GM21447 (cell line): Measurements from ENCODE around the gene GALNT18.

ENCODE experiments used
- ATAC-seq: cut with Tn5 transposase; IDR thresholded peaks from one replicate; pipeline ENCODE4 v1.9.1; 2021; ENCODE audit not compliant: unreplicated experiment

GALNT18 gene

DNA sequence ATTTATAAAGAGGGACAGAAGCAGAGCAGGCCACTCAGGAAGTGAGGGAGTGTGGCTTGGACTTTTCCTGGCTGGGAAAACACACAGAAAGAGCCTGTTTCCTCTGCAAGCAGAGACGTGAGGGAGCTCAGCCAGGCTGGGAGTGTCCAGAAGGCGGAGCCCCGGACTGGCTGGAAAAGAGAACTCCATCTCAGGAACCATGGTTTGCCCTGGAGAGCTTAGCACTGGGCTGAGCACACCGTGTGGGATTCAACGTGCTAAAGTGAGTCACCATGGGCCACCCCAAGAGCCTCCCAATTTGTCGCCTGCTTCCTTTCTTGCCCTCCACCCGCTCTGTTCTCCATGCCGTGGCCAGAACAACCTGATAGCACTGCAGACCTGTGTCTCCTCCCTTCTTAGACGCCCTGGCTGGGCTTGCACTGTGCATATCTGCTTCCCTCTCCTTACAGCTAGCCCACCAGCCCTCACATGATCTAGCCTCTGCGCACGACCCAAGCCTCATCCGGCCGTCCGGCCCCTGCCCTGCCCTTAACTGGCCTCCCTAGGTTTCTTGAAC is 51.8 kb downstream of the GALNT18 start:
- no peak for ATAC-seq

DNA sequence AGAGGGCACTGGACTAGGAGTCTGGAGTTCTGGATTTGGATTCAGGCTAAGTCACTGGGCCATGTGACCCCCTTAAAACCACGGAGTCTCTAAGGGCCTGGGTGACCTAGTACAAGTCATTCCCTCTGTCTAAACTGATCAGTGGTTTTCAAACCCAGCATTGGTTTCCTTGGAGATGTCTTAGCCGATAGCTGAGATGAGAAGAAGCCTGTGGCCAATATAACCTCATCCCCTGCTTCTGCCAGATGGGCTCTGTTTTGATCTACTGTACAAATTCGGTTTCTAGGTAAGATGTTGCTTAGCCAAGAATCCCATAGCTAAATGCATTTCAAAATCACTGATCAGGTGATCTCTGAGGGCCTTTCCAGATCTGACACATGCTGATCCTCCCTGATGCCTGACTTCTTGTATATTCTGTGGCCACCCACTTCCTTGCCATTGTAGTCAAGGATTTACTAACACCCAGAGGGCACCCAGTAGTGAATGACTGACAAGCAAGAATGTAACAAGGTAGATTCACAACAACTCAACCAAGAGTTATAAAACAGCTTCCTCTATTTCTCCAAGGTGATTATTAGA is 53.1 kb downstream of the GALNT18 start:
- no peak for ATAC-seq

DNA sequence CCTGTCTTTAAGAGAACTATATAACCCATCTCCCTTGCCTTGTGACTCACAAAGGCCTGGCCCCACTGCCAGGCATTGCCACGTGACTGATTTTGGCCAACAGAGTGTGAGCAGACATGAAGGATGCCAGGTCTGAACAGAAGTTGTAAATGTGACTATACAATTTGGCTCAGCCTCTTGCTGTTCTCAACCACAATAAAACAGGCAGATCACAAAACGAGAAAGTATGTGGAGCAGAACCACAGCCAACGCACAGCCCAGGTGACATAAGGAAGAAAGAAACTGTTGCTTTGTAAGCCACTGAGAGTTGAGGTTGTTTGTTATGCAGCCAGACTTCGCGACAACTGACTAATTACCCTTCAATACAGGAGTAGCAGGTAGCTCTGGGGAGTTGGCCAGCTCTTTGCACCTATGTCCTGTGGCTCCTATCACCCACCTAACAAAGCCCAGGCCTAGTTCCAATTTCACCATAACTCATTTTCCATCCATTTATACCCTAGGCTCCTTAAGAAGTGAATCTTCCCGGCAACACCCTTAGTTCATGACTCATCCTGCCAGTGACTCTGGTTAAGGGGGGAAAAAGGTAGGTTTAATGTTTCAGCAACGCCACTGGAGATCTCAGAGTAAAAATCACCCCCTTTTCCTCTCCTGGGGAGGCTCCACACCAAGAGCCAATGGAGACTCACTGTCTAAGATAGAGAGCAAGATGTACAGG is 53.7 kb downstream of the GALNT18 start:
- no peak for ATAC-seq

DNA sequence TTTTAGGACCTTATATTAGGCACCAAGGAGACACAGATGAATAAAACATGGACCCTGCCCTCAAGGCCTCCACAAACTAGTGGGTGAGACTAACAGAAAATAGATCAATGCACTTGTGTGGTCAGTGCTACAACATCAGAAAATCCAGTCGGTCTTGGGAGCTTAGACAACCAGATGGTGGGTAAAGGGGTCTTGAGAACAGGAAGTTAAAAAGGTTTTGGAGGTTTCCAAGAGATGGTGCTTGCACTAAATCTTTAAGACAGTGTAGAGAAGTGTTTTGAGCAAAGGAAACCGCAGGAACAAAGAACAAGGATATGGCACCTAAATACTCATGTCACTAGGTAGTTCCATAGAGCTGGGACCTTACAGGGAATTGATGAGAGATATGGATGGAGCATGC is 56.2 kb downstream of the GALNT18 start:
- no peak for ATAC-seq

DNA sequence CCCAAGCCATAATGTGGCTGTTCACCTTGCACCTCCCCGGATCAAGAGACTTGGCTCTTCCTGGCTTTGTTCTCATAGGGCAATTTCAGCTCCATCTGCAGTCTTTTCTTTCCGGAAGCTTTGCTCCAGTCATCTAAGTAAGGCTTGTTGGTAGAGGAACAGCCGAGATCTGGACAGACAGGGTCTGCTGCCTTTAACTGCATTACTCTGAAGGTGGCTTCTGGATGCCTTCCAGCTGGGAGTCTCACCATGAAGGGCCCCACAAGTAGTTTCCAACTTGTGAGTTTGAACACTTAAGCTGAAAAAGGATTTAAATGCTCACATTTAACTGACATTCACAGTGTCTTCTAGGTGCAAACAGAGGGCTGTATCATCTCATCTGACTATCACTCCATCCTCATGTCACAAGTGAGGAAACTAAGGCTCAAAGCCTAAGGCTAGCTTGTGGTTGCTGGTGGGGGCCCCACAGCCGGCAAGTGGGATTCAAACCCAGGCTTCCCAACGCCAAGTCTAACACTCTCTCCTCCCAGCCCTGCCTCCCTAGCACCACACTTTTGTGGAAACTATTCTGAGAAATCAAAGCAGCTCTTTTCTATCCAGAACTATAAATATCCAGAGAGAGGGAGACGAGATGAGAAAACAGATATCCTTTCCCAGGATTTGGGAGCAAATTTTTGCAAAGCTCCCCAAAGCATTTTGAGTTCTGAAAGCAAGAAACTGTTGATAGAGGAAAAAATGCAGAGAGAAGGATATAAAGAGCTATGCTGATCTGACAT is 58.4 kb downstream of the GALNT18 start:
- ATAC-seq: no peak

DNA sequence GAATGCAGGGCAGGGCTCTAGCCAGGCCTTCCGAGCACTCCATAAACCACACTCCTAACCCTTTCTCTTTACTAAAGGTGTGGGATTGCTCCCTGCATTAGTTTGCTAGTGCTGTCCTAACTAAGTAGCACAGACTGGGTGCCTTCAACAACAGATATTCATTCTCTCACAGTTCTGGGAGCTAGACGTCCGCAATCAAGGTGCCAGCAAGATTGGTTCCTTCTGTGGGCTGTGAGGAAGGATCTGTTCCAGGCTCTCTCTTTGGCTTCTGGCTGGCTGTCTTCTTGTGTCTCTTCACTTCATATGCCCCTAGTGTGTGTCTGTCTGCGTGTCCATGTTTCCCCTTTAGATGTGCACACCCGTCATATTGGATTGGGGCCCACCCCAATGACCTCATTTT is 59.8 kb downstream of the GALNT18 start:
- no peak for ATAC-seq

DNA sequence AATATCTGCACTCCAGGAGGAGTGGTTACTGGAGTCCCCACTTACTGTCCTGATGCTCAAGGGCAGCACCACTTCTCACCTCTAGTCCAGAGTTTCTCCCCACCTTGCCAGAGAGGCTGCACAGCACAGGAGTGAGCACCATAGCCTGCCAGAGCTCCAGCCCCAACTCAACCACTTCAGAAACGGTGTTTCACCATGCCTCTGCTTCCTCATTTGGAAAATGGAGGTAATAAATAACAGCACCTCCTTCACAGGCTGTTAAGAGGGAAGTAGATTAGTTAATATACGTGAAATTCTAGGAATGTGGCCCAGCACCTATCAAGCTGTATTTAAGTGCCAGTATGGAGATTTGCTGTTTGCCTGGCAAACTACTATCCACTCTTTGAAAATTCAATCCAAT is 63.0 kb downstream of the GALNT18 start:
- no peak for ATAC-seq

DNA sequence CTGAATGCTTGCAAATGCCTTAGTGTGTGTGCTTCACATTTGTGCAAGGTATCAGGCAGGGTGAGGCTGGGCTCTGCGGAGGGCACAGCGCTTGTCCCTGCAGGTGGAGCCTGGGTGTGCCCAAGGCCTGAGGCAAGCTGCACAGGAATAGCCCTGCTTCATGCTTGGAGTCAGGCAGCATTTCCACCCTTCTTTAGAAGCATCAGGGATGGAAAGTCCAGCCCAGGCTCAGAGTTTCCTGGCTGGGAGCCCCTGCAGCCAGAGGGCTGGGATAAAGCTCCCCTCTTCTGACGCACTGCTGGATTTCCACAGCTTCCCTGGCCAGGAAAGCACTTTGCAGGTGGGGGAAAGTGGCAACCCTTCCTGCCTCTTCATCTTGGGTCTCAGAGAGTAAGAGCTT is 63.4 kb downstream of the GALNT18 start:
- ATAC-seq: no peak

DNA sequence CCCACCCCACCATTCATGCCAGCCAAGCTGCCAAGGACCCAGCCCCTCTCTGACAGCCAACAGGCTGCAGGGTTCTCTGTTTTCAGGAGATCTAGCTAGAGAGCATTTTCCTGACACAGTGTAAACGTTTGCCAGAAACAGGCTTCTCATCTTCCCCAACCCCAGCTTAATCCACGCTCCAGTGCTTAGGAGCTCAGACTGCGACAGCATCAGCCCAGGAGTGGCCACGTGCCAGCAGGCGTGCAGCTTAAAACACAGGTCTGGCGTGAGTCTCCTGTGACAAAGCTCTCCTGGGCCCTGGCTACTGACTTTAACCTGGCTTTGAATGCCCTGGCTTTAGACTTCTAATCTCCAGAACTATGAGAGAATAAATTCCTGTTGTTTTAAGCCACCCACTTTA is 66.6 kb downstream of the GALNT18 start:
- ATAC-seq: no peak

DNA sequence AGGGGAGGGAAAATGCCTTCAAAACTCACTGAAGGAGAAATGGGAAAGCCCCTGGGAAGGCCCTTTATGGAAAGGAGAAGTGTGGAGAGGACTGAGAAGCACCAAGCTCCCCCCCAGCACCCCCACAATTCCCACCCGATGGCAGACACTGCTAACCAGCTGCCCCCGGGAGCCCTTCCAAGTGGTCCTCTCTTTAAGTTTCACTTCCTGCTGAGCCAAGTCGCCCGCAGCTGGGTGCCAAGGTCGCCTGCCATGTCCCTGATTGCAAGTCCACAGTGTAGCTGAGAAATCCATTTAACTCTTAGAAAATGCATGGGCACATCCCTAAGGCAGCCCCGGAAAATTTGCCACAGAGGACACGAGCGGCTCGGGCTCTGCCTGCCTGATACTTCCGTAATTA is 68.2 kb downstream of the GALNT18 start:
- no peak for ATAC-seq

DNA sequence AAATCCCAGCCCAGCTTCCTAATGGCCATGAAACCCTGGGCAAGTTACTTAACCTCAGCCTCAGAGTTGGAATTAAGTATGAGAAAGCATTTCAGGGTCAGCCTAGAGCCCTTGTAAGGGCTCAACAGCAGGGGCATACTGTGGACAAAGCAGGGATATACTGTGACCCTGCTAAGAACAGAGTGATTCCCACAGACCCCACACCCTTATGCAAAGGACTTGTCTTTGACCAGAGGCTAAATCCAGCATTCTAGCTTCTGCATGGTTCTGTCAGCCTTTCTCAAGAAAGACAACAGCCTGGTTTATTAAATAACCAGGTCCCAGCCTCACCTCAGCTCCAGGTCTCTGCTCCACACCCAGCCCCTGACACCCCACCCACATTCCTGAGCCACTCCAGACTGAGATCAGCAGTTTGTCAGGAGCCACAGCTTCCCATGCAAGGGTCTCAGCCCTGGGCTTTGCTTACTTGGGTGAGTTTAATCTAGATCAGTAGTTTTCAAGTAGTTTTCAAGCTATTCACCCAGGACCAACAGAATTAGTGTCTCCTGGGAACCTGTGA is 69.2 kb downstream of the GALNT18 start:
- no peak for ATAC-seq

DNA sequence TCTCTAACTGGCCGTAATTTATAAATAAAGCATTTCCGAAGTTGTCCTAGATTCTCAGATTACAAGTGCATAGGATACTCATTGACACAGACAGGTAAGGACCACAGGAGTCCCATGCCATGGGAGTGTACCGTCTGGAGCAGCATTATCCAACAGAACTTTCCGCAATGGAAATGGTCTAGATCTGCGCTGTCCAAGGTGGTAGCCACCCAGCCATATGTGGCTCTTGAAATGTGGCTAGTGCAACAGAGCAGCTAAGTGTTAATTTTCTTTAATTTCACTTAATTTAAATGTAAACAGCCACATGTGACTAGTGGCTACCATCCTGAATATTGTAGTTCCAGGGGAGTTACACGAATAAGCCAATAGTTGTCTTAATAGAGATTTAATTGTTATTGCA is 71.3 kb downstream of the GALNT18 start:
- no peak for ATAC-seq

DNA sequence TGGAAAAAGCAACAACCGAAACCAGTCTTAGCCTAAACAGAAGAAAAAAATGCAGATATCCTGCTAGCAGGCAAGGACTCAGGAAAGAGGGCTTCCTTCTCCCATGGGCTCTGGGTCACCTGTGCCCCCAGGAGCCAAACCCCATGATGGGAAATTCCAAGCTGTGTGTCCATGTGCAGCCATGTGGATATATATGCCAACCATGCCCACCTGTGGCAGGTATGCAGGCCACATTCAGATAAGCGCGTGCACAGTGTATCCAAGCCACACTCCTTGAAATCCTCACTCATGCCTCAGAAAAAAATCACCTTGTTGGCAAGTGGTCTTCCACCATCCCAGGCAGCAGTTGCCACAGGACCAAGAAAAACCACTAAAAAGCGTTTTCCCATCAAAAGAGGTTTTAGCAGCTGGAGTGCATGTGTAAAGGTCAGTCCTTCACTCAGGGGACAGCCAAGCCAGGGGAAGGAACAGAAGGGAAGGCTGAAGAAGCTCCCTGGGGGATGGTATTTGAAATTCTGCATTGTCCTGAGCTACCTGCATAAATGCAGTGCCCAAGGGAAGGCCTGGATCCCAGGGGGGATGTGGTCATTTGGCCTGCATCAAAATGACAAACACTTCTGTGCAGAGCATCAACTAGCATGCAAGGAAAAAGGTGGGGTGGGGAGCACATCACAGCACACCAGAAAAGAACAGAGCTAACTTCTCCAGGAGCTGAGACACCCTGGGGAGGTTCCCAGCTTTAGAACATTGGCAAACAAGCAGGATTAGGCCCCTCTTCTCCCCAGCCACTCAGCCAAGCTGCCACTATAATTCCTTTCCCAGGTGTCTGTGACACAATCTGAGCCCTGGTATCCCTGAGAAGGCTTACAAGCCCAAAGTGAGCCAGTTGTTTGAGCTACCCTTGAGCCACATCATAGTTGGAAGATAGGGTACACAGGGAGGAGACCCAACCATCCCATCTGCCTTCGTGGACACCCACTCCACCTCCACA is 76.2 kb downstream of the GALNT18 start:
- ATAC-seq: no peak

DNA sequence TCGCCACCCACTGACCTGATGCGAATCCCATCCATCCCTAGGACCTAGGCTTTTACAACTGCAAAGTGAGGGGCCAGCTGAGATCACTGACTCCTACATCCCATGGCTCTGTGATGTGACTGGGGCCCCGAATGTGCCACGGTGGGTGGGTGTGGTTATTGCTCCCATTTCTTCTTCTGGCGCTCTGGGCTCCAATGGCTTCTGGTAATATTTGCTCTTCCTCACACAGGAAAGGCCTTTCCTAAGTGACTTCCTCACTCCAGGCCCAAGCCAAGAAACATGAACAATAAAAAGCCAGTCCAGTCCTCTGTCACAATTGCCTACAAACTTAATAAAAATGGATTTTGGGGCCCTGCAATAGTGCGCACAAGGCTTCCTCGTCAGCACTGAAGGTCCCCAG is 78.1 kb downstream of the GALNT18 start:
- ATAC-seq: no peak

DNA sequence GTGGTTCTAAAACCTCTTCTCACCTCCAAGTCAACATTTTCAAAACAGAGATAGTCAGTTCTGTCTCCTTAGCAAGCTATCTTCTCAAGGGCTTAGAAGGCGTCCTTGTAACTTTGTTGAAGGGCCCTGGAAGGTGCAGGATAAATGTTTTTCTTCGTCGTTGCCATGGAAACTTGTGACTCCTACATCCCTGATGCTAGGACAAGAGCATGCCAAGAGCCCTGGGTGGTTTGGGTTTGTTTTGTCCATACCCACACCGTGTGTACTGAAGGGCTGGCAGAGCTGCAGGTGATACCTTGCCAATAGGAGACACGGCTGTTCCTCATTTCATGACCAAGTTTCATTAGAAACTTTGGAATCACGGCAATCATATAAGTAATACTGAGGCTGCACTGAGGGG is 81.6 kb downstream of the GALNT18 start:
- ATAC-seq: no peak

DNA sequence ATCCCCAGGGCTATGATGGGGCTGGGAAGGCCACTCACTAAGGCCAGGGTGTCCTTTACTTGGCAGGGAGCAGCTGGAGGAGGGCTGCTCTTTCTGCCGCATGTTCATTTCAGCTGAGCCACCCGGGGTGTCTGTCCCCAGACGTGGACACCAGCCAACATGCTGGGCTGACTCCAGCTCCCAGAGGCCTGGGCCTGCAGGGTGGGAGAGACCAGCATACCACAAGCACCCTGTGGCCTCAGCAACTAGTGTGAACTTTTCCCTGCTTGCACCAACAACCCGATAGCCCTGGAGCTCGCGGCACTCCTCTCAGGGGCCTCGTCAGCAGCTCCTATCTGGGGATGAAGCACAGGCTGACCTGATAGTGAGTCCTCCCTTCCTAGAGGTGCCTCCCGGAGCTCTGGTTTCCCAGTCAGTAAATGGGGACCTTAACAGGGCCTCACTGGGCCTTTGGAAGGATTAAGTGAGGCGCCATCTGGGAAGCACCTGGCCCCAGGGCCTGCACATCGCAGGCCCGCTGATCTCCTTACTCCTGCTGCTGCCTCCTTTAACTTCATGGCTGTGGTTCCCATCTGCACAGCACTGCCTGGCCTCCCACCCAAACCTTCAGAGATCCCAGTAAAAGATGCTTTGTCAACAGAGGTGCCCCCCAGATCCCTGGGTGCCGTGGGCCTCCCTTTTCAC is 83.4 kb downstream of the GALNT18 start:
- ATAC-seq: no peak

DNA sequence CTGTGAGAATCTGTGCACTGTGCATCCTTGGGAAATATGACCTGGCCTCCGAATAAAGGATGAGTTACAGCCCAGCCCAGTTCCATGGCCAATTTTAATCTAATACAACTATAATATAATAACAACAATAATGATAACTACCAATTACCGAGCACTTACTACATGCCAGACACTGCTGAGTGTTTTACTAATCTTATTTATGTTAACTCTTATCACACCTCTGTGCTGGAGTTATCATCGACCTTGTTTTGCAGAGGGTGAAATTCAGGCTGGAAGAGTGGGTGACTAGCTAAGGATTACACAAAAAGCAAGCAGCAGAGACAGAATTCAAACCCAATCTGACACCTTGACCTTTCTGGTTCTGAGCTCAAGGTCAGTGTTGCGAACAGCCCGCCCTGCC is 83.9 kb downstream of the GALNT18 start:
- ATAC-seq: no peak

DNA sequence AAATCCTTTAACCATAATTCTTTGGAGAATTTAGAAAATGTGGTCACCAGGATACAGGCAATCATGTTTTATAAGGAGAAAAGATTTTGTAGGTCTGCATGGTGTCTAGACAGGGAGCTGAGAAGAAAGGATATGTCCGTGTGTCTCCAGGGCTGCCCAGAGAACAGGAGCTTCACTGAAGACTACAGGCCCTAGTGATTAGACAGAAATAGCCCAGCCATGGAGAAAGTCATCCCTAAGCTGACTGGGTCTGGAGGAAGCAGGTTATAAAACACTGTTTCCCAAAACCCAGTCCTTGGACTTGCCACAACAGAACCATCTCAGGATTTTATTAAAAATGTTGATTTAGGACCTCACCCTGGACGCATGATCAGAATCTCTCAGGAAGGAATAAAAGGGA is 84.4 kb downstream of the GALNT18 start:
- no peak for ATAC-seq

DNA sequence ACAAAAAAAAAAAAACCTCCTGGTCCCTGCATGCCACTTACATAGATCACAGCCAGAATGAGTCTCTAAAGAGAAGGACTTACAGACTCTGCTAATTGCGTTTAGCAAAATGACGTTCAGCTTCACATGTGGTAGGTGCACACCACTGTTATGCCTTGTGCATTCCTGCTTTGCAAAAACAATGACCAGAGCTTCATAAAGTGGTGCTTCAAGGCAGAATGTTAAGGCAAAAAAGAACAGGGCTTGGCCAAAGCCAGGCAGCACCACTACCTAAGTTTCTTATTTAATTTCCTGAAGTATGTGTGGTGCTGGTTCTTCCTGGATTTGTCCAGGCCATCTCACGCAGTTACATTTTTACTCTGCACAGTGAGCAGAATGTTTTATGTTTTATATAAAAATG is 85.2 kb downstream of the GALNT18 start:
- no peak for ATAC-seq

DNA sequence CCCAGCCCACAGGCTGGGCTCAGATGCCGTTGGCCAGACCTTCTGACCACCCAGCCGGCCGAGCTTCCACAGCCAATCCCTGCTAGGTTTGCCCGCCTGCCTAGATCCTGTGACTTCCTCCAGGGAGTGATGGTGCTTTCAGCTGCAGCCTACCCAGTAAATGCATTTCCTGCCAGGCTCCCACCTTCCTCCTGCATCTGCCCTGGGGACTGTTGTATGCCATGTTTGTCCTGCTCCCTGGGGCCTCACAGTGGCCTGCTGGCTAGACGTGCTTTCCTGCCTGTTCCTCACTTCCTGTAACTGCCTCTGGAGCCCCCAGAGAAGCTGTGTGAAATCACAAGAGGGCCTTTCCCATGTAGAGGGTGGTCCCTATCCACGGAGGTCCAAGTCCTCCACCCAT is 86.2 kb downstream of the GALNT18 start:
- ATAC-seq: no peak
